ENCODE results near the gene FUT8. TPM values are rescaled to one million over a fixed set of nuclear protein-coding genes. Genes with fewer than 3 reads are reported as not detected.
"Not testable (repeated sequence)": the region's sequence is repeated elsewhere in the genome, so short reads cannot be mapped to it uniquely, and the experiment has no call there.

The FUT8 gene
- total and polyA plus RNA-seq, 4 donors, result 3.4 to 32.3 (median 14.6) TPM

DNA sequence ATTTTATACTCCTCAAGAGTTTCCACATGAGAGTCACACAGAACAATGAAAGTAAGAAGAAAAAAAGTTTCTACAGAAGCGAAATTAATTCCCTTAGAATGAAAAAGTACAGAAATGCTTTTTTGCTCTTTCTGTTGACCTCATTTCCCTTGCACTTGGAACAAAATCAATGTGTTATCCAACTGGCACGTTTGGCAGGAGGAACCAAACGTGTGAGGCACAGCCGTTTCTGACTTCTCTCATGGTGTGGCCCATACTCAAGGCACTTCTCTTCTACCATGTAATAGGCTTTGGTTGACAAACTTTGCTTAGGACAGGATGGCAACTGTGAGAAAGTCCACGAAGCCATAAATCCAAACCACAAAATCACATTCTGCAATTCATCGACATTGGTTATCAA is 297.0 kb downstream of the FUT8 start:
- Histone ChIP-seq H3K9me3 (ENCODE audit: control insufficient read depth, low read length) (peaks cover 2% of the 10 kb centered on the region), H3K4me1 (ENCODE audit: control insufficient read depth in 1 of 2, insufficient read depth in 2 of 2, low read length in 2 of 2) (peaks cover 0 to 2% of the 10 kb centered on the region in 2 donors), H3K4me3 (ENCODE audit: low read length in 2 of 2) (no peak overlapping the region), H3K36me3 (ENCODE audit: control insufficient read depth in 1 of 2, insufficient read depth in 2 of 2, low read length in 1 of 2) (no peaks in the 10 kb centered on the region), H3K27ac (ENCODE audit: low read depth in 1 of 2, low read length in 2 of 2) (no peak overlapping the region), H3K27me3 (ENCODE audit: control insufficient read depth in 1 of 2, insufficient read depth in 2 of 2, low read length in 1 of 2) (no peaks in the 10 kb centered on the region)
- ATAC-seq (ENCODE audit: low FRiP score) (no peak), DNase-seq (no peak)
- WGBS, 2 donors, result 36 to 39% methylated on average over 6 of the region's 6 CpGs
- intact Hi-C loops (cut with DNase I), result no loop called here

- not testable (repeated sequence) for ATAC-seq (ENCODE audit: low FRiP score)
- 97 to 98% methylated on average over 21 to 35 of the region's 35 CpGs for WGBS, 2 donors
Observed at GRCh38 chr14:65716813-65717212, 304.3 kb downstream of the FUT8 start.

DNA sequence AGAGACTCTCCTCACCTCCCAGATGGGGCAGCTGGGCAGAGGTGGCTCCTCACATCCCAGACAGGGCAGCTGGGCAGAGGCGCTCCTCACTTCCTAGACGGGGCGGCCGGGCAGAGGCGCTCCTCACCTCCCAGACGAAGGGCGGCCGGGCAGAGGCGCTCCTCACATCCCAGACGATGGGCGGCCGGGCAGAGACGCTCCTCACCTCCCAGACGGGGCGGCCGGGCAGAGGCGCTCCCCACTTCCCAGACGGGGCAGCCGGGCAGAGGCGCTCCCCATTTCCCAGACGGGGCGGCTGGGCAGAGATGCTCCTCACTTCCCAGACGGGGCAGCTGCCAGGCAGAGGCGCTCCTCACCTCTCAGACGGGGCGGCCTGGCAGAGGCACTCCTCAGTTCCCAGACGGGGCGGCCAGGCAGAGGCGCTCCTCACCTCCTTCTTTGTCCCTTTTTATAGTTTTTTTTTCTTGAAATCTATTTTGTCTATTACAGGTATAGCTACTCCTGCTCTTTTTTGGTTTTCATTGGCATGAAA is 304.9 kb downstream of the FUT8 start:
- H3K36me3 ChIP-seq (ENCODE audit: control insufficient read depth in 1 of 2, insufficient read depth in 2 of 2, low read length in 1 of 2); ATAC-seq (ENCODE audit: low FRiP score); H3K27me3 ChIP-seq (ENCODE audit: control insufficient read depth in 1 of 2, insufficient read depth in 2 of 2, low read length in 1 of 2); DNase-seq; H3K9me3 ChIP-seq (ENCODE audit: control insufficient read depth, low read length); H3K27ac ChIP-seq (ENCODE audit: low read depth in 1 of 2, low read length in 2 of 2); intact Hi-C loops (cut with DNase I); H3K4me1 ChIP-seq (ENCODE audit: control insufficient read depth in 1 of 2, insufficient read depth in 2 of 2, low read length in 2 of 2); H3K4me3 ChIP-seq (ENCODE audit: low read length in 2 of 2): not testable (repeated sequence)
- 96 to 97% methylated on average over 29 of the region's 29 CpGs for WGBS, 2 donors

More at GRCh38 chr14:65716813-65717212, 304.3 kb downstream of the FUT8 start:
- H3K4me3 ChIP-seq (ENCODE audit: low read length in 2 of 2); H3K4me1 ChIP-seq (ENCODE audit: control insufficient read depth in 1 of 2, insufficient read depth in 2 of 2, low read length in 2 of 2); H3K36me3 ChIP-seq (ENCODE audit: control insufficient read depth in 1 of 2, insufficient read depth in 2 of 2, low read length in 1 of 2); DNase-seq; H3K27ac ChIP-seq (ENCODE audit: low read depth in 1 of 2, low read length in 2 of 2); H3K9me3 ChIP-seq (ENCODE audit: control insufficient read depth, low read length); intact Hi-C loops (cut with DNase I); H3K27me3 ChIP-seq (ENCODE audit: control insufficient read depth in 1 of 2, insufficient read depth in 2 of 2, low read length in 1 of 2): not testable (repeated sequence)

GRCh38 chr14:65718629-65719028 is 306.1 kb downstream of the FUT8 start:
- Histone ChIP-seq H3K27ac (ENCODE audit: low read depth in 1 of 2, low read length in 2 of 2) (no peak overlapping the region), H3K9me3 (ENCODE audit: control insufficient read depth, low read length) (no peaks in the 10 kb centered on the region), H3K4me3 (ENCODE audit: low read length in 2 of 2) (no peak overlapping the region), H3K36me3 (ENCODE audit: control insufficient read depth in 1 of 2, insufficient read depth in 2 of 2, low read length in 1 of 2) (no peaks in the 10 kb centered on the region), H3K4me1 (ENCODE audit: control insufficient read depth in 1 of 2, insufficient read depth in 2 of 2, low read length in 2 of 2) (no peaks in the 10 kb centered on the region), H3K27me3 (ENCODE audit: control insufficient read depth in 1 of 2, insufficient read depth in 2 of 2, low read length in 1 of 2) (no peaks in the 10 kb centered on the region)
- WGBS, 2 donors, result 91% methylated on average over 1 of the region's 1 CpG
- DNase-seq, result no peak
- intact Hi-C loops (cut with DNase I), result no loop called here
- no peak for ATAC-seq (ENCODE audit: low FRiP score)

GRCh38 chr14:65720171-65720570 is 307.6 kb downstream of the FUT8 start:
- 100% methylated on average over 1 of the region's 1 CpG for WGBS, 2 donors
- intact Hi-C loops (cut with DNase I), result no loop called here
- H3K27me3 ChIP-seq (ENCODE audit: control insufficient read depth in 1 of 2, insufficient read depth in 2 of 2, low read length in 1 of 2), result no peaks in the 10 kb centered on the region
- H3K4me3 ChIP-seq (ENCODE audit: low read length in 2 of 2), result no peak overlapping the region
- no peak for DNase-seq
- H3K4me1 ChIP-seq (ENCODE audit: control insufficient read depth in 1 of 2, insufficient read depth in 2 of 2, low read length in 2 of 2), result no peaks in the 10 kb centered on the region
- H3K27ac ChIP-seq (ENCODE audit: low read depth in 1 of 2, low read length in 2 of 2), result no peak overlapping the region
- H3K36me3 ChIP-seq (ENCODE audit: control insufficient read depth in 1 of 2, insufficient read depth in 2 of 2, low read length in 1 of 2), result peaks cover 0 to 3% of the 10 kb centered on the region in 2 donors
- no peak for ATAC-seq (ENCODE audit: low FRiP score)
- H3K9me3 ChIP-seq (ENCODE audit: control insufficient read depth, low read length), result no peaks in the 10 kb centered on the region

DNA sequence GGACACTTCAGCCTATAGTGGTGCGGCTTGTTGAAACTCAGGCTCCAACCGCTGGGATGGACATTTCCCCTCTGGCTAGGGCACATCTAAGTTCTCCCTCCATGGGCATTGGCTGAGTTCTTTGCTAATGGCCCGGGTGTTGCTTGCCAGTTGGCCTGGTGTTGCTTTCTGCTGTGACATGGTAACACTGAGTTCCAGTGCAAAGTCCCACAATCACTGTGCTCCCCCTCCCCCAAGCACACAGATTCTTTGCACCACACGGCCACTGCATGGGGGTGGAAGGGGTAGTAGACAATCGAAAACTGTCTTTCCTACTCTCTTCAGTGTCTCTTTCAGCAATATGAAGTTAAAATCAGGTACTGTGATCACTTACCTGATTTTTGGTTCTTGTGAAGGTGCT is 308.2 kb downstream of the FUT8 start:
- ATAC-seq (ENCODE audit: low FRiP score) (no peak), DNase-seq (no peak)
- H3K36me3 ChIP-seq (ENCODE audit: control insufficient read depth in 1 of 2, insufficient read depth in 2 of 2, low read length in 1 of 2), result peaks cover 0 to 3% of the 10 kb centered on the region in 2 donors
- no peak overlapping the region for H3K27ac ChIP-seq (ENCODE audit: low read depth in 1 of 2, low read length in 2 of 2)
- no peak overlapping the region for H3K4me3 ChIP-seq (ENCODE audit: low read length in 2 of 2)
- no peaks in the 10 kb centered on the region for H3K4me1 ChIP-seq (ENCODE audit: control insufficient read depth in 1 of 2, insufficient read depth in 2 of 2, low read length in 2 of 2)
- 93 to 95% methylated on average over 5 of the region's 5 CpGs for WGBS, 2 donors
- H3K27me3 ChIP-seq (ENCODE audit: control insufficient read depth in 1 of 2, insufficient read depth in 2 of 2, low read length in 1 of 2), result no peaks in the 10 kb centered on the region
- intact Hi-C loops (cut with DNase I), result no loop called here
- H3K9me3 ChIP-seq (ENCODE audit: control insufficient read depth, low read length), result no peaks in the 10 kb centered on the region

DNA sequence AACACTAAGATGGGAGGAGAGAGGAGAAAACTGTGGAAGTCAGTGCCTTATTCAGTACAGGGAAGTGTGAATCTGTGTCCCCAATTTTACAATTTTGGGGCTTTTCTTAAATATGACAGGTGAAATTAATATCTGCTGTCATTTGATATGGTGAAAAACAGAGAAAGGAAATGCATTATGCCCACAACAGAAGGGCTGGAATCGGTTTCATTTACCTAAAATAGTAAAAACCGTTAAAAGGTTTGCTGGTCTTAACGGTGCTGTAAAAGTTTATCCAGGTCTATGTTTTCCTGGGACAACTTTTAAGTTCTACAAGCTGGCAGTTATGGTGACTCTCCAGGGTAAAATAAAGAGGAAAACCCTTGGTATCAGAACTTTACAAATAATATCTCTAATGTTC is 310.8 kb downstream of the FUT8 start:
- DNase-seq (no peak), ATAC-seq (ENCODE audit: low FRiP score) (no peak)
- H3K36me3 ChIP-seq (ENCODE audit: control insufficient read depth in 1 of 2, insufficient read depth in 2 of 2, low read length in 1 of 2), result peaks cover 0 to 3% of the 10 kb centered on the region in 2 donors
- no peak overlapping the region for H3K27ac ChIP-seq (ENCODE audit: low read depth in 1 of 2, low read length in 2 of 2)
- no peaks in the 10 kb centered on the region for H3K9me3 ChIP-seq (ENCODE audit: control insufficient read depth, low read length)
- 70 to 75% methylated on average over 3 of the region's 3 CpGs for WGBS, 2 donors
- no peak overlapping the region for H3K4me3 ChIP-seq (ENCODE audit: low read length in 2 of 2)
- H3K4me1 ChIP-seq (ENCODE audit: control insufficient read depth in 1 of 2, insufficient read depth in 2 of 2, low read length in 2 of 2), result no peaks in the 10 kb centered on the region
- intact Hi-C loops (cut with DNase I), result no loop called here
- no peaks in the 10 kb centered on the region for H3K27me3 ChIP-seq (ENCODE audit: control insufficient read depth in 1 of 2, insufficient read depth in 2 of 2, low read length in 1 of 2)

DNA sequence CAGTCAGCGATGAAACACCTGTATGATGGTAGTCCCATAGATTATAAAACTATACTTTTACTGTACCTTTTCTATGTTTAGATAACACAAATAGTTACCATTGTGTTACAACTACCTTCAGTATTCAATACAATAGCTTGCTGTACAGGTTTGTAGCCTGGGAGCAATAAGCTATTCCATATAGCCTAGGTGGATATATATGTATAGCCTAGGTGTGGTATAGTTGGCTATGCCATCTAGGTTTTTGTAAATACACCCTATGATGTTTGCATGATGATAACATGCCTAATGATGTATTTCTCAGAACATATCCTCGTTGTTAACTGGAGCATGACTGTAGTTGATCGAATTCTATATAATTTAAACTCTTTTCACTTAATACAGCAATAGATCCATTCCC is 316.1 kb downstream of the FUT8 start:
- H3K27me3 ChIP-seq (ENCODE audit: control insufficient read depth in 1 of 2, insufficient read depth in 2 of 2, low read length in 1 of 2), result no peaks in the 10 kb centered on the region
- H3K4me1 ChIP-seq (ENCODE audit: control insufficient read depth in 1 of 2, insufficient read depth in 2 of 2, low read length in 2 of 2), result peaks cover 0 to 3% of the 10 kb centered on the region in 2 donors
- H3K9me3 ChIP-seq (ENCODE audit: control insufficient read depth, low read length), result no peaks in the 10 kb centered on the region
- DNase-seq (no peak), ATAC-seq (ENCODE audit: low FRiP score) (no peak)
- intact Hi-C loops (cut with DNase I), result no loop called here
- H3K27ac ChIP-seq (ENCODE audit: low read depth in 1 of 2, low read length in 2 of 2), result no peak overlapping the region
- 97% methylated on average over 3 of the region's 3 CpGs for WGBS, 2 donors
- peaks cover 0 to 3% of the 10 kb centered on the region in 2 donors for H3K36me3 ChIP-seq (ENCODE audit: control insufficient read depth in 1 of 2, insufficient read depth in 2 of 2, low read length in 1 of 2)
- H3K4me3 ChIP-seq (ENCODE audit: low read length in 2 of 2), result no peak overlapping the region

GRCh38 chr14:65729566-65729965 is 317.0 kb downstream of the FUT8 start:
- Histone ChIP-seq H3K4me1 (ENCODE audit: control insufficient read depth in 1 of 2, insufficient read depth in 2 of 2, low read length in 2 of 2) (peaks cover 0 to 3% of the 10 kb centered on the region in 2 donors), H3K4me3 (ENCODE audit: low read length in 2 of 2) (no peak overlapping the region), H3K27me3 (ENCODE audit: control insufficient read depth in 1 of 2, insufficient read depth in 2 of 2, low read length in 1 of 2) (no peaks in the 10 kb centered on the region), H3K9me3 (ENCODE audit: control insufficient read depth, low read length) (no peaks in the 10 kb centered on the region), H3K27ac (ENCODE audit: low read depth in 1 of 2, low read length in 2 of 2) (no peak overlapping the region), H3K36me3 (ENCODE audit: control insufficient read depth in 1 of 2, insufficient read depth in 2 of 2, low read length in 1 of 2) (peaks cover 0 to 2% of the 10 kb centered on the region in 2 donors)
- DNase-seq (no peak), ATAC-seq (ENCODE audit: low FRiP score) (no peak)
- WGBS, 2 donors, result 27 to 34% methylated on average over 5 of the region's 5 CpGs
- intact Hi-C loops (cut with DNase I), result no loop called here

Data from aorta (tissue), 5 donors.